Heart right ventricle (tissue), 16 donors: ENCODE results near the gene IGF1R. TPM values are rescaled to one million over a fixed set of nuclear protein-coding genes. Genes with fewer than 3 reads are reported as not detected.

ENCODE experiments used
- ATAC-seq, 8 donors: fragments of 200-7000 bp; cut with Tn5 transposase; one replicate each; pipeline ENCODE4 v1.9.1; 2020; ENCODE audit warnings: mild to moderate bottlenecking in 8 of 8, moderate library complexity in 8 of 8, moderate number of reproducible peaks in 1 of 8
- DNase-seq, 2 donors: peaks; one replicate each; pipeline ENCODE4 v3.0.0-alpha.2; 2020
- H3K27ac ChIP-seq, 10 donors: fragments of 200-600 bp; sonication (generic) in 2 of 10; one replicate each; pipeline versions ENCODE4 v1.5.0 to v1.8.0; 2020 to 2022; ENCODE audit warnings: mild to moderate bottlenecking in 3 of 10
- H3K27me3 ChIP-seq, 7 donors: fragments of 200-600 bp; one replicate each; pipeline ENCODE4 v1.8.0; 2021 to 2022; ENCODE audit warnings: mild to moderate bottlenecking in 2 of 7
- H3K36me3 ChIP-seq, 9 donors: fragments of 200-600 bp; sonication (generic) in 1 of 9; one replicate each; pipeline versions ENCODE4 v1.5.0 to v1.8.0; 2020 to 2022; ENCODE audit warnings: mild to moderate bottlenecking in 2 of 9
- H3K4me1 ChIP-seq, 9 donors: fragments of 200-600 bp; sonication (generic) in 1 of 9; one replicate each; pipeline versions ENCODE4 v1.5.0 to v1.8.0; 2020 to 2022; ENCODE audit warnings: mild to moderate bottlenecking in 4 of 9
- H3K4me3 ChIP-seq, 10 donors: fragments of 200-600 bp; sonication (generic) in 2 of 10; one replicate each; pipeline versions ENCODE4 v1.5.0 to v1.8.0; 2020 to 2022; ENCODE audit warnings: mild to moderate bottlenecking in 7 of 10, moderate library complexity in 2 of 10
- H3K9me3 ChIP-seq, 11 donors: fragments of 200-600 bp in 10 of 11; sonication (generic) in 2 of 11; one replicate each; pipeline versions ENCODE4 v1.5.0 to v1.8.0; 2013 to 2022; ENCODE audit warnings: mild to moderate bottlenecking in 2 of 11, control low read depth in 1 of 11, moderate library complexity in 1 of 11
- CTCF ChIP-seq, 9 donors: fragments of 200-600 bp; sonication (generic) in 2 of 9; IDR thresholded peaks; one replicate each; pipeline versions ENCODE4 v1.5.0 to v1.8.0; 2021 to 2022; ENCODE audit warnings: antibody characterized with exemption in 9 of 9, mild to moderate bottlenecking in 5 of 9, moderate library complexity in 1 of 9
- WGBS, 2 donors: extraction: QIAGEN DNeasy Blood & Tissue Kit; methylation state at CpG; one replicate each; pipeline ENCODE4 v1.1.7; 2013; ENCODE audit warnings: inconsistent platforms in 1 of 2; 5-methylcytosine and 5-hydroxymethylcytosine counted together
- intact Hi-C, 10 donors: fragments of 100-400 bp; cut with DNase I; formaldehyde crosslinking; loops; one replicate each; pipeline versions ENCODE4 v1.11.1 to v1.14.2; 2022
- polyA plus RNA-seq, 2 donors: library from polyadenylated mRNA; stranded (reverse); fragments of 200-250 nt; gene quantifications; one replicate each; pipeline ENCODE4 v1.2.3, GENCODE V29; 2013
- total RNA-seq, 10 donors: library from RNA; stranded (reverse); fragmentation: NEBNext Ultra II Directional in 3 of 10; extraction: Animal tissue kit (Norgen Biotek cat#: 25700) in 3 of 10; gene quantifications; one replicate each; pipeline versions ENCODE4 v1.2.1 to v1.2.4, GENCODE V29; 2021 to 2023
- donor health status: Arrhythmogenic right ventricular cardiomyopathy.
- donor health status: ischemic (EF 13 %, LVEDD 7.1; RV severe dilation, severe dysfunction).
- donor health status: healthy with polysubstance abuse.
- donor health status: DM: no; HTN: yes; CAD: no.
- donor health status: DM: no; HTN: no; CAD: no.
- donor health status: ischemic (EF 25% LVEDD 6.9; RV normal size, moderate dysfunction).
- donor health status: ischemic (EF 25% LVEDD 5.7; RV mildly dilated, moderate dysfunction).
- donor health status: healthy.
- donor health status: DM: yes; HTN: yes; CAD: no.
- donor health status: Ischemic cardiomyopathy.
- donor health status: ischemic (EF 35%, LVEDD 5.7; RV mildly dilated, moderate dysfunction).
- donor health status: nonischemic (EF 11% LVEDD 7.7; RV severe dilation, severe dysfunction).
- donor health status: DM: yes; HTN: yes; CAD: no.
- donor health status: PGD.
- donor health status: ischemic (EF 29% LVEDD 5.4; RV normal size, mild dysfunction).
- donor health status: nonischemic (EF 23%, LVEDD 6.1; RV moderate dilation, normal function).

IGF1R gene
- total and polyA plus RNA-seq, 12 donors, result 3.4 to 88.2 (median 45.9) TPM

DNA sequence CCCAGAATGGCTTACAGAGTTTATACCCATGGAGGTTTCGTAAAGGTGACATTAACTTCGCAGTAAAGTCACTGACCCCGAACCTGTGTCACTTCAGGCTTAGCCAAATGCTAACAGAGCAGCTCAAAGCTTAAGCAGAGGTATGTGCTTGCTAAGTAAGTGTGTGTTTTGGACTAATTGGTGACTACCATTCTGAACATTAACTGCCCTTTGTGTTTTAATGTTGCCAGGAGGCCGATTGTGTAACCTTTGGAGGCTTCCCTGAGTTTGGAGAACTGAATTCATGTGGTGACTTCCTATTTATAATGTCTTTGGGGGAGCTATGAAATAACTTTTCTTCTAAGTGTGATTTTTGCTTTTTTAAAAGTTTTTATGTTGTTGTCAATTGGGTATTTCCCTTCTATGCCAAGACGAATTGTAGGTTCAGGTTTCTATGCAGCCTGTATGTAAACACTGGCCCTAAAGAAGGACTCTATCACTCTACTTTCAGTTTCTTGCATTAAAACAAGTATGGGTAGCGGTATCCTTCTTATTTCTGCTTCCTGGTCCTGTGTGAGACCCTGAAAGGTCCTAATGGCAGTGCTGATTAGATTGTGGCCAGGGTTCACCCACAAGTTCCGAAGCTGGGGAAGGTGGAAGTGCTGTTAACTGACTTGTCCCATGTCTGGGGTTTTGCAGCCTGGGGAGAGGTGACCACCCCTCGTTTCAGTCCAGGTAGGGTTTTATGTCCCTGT, 86.3 kb downstream of the IGF1R start:
- DNase-seq (no peak), ATAC-seq (peak in 1 of 8 donors; percentile 34)
- no peak for TF ChIP-seq CTCF (IDR thresholded peaks at IDR 0.05)
- peak overlapping the region in 7 of 10 donors; percentile 4 to 77 (median 58) for H3K27ac ChIP-seq
- no peaks in the 10 kb centered on the region for H3K36me3 ChIP-seq
- peaks cover 5 to 83% (median 64%) of the 10 kb centered on the region in 9 donors for H3K4me1 ChIP-seq
- H3K27me3 ChIP-seq, result no peaks in the 10 kb centered on the region
- H3K9me3 ChIP-seq, result no peaks in the 10 kb centered on the region
- no peak overlapping the region for H3K4me3 ChIP-seq
- intact Hi-C loops, result no loop called here
- WGBS, 2 donors, result 76 to 78% methylated on average over 8 of the region's 8 CpGs

DNA sequence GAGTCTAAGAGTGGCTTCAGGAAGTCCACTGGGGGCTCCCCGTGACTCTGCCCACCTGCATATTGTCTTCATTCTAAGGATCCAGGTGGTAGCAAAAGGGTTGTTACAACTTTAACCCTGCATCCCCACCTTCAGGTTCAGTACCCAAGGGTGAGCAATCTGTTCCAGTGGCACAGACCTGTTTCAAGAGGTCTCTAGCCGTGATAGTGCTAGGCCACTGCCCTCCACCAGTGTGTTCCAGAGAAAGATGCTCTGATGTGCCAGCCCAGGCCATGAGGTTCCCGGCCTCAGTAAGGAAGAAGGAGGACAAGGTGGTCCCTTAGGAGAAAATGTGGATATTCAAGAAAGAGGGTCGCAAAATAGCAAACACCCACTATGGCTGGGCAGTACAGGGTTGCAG, 87.0 kb downstream of the IGF1R start:
- ATAC-seq, result no peak
- peak overlapping the region in 3 of 10 donors; percentile 66 to 77 (median 72) for H3K27ac ChIP-seq

GRCh38 chr15:98735895-98736617, 87.7 kb downstream of the IGF1R start:
- no peak for ATAC-seq
- peak overlapping the region in 3 of 10 donors; percentile 51 to 77 (median 73) for H3K27ac ChIP-seq
- intact Hi-C loops, result no loop called here
- no peaks in the 10 kb centered on the region for H3K9me3 ChIP-seq
- H3K27me3 ChIP-seq, result no peaks in the 10 kb centered on the region
- H3K4me1 ChIP-seq, result peaks cover 2 to 80% (median 57%) of the 10 kb centered on the region in 9 donors
- WGBS, 2 donors, result 79 to 82% methylated on average over 4 of the region's 4 CpGs
- H3K4me3 ChIP-seq, result no peak overlapping the region
- no peak for TF ChIP-seq CTCF (IDR thresholded peaks at IDR 0.05)
- no peak for DNase-seq
- no peaks in the 10 kb centered on the region for H3K36me3 ChIP-seq

More for the DNA sequence above, 87.0 kb downstream of the IGF1R start:
- Histone ChIP-seq H3K36me3 (no peaks in the 10 kb centered on the region), H3K27me3 (no peaks in the 10 kb centered on the region), H3K9me3 (no peaks in the 10 kb centered on the region), H3K4me3 (no peak overlapping the region), H3K4me1 (peaks cover 4 to 81% (median 58%) of the 10 kb centered on the region in 9 donors)
- no peak for TF ChIP-seq CTCF (IDR thresholded peaks at IDR 0.05)
- 92 to 93% methylated on average over 4 of the region's 4 CpGs for WGBS, 2 donors
- no peak for DNase-seq
- intact Hi-C loops, result no loop called here

DNA sequence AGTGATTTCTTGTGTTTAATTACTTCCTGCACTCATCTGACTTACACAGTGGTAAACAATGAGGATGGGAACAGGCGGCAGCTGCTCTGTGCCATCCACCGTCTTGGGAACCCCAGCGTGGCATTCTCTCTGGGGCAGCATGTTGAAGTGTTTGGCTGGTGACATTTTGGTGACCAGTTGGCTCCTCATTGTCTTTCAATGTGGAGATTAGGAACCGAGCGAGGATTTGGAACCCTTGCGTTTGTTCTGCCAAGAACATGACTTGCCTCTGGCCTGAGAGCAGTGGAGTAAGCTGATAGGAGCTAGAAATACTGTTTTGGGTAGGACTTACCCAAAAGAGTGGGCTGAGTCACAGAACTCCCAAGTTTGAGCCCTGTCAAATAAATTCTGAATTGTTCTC, 88.8 kb downstream of the IGF1R start:
- intact Hi-C loops, result no loop called here
- H3K4me3 ChIP-seq, result no peak overlapping the region
- DNase-seq, result no peak
- no peaks in the 10 kb centered on the region for H3K36me3 ChIP-seq
- H3K27ac ChIP-seq, result peak overlapping the region in 4 of 10 donors; percentile 18 to 73 (median 54)
- no peaks in the 10 kb centered on the region for H3K9me3 ChIP-seq
- no peak for TF ChIP-seq CTCF (IDR thresholded peaks at IDR 0.05)
- WGBS, 2 donors, result 65 to 79% methylated on average over 6 of the region's 6 CpGs
- H3K27me3 ChIP-seq, result no peaks in the 10 kb centered on the region
- peaks cover 0 to 75% (median 48%) of the 10 kb centered on the region in 9 donors for H3K4me1 ChIP-seq
- ATAC-seq, result peak in 7 of 8 donors; percentile 10 to 52 (median 25)
